HepG2 (cell line): ENCODE data around the gene PACRGL. TPM values are rescaled to one million over a fixed set of nuclear protein-coding genes. Genes with fewer than 3 reads are reported as not detected.

ENCODE experiments used
- ATAC-seq: fragments of 200-7000 bp; cut with Tn5 transposase; 3 replicates; pipeline ENCODE4 v1.9.1; 2020; ENCODE audit warnings: mild to moderate bottlenecking, moderate library complexity
- BruUV-seq: library from RNA; stranded (reverse); fragments of 400-500 nt; replicated peaks from 2 replicates; lab custom pipeline; 2021; lab: Mats Ljungman, UMichigan
- CTCF ChIA-PET: fragments of 300-600 bp; formaldehyde crosslinking; extraction: SDS; loops from one replicate; lab custom pipeline; 2021; ENCODE audit warnings: low total read pairs, inconsistent platforms, low intra/inter-chr PET ratio; lab: Yijun Ruan, JAX
- POLR2A ChIA-PET: fragments of 350-600 bp; sonication (Branson Sonifier 250); formaldehyde crosslinking; loops from one replicate; lab custom pipeline; 2020; ENCODE audit warnings: antibody characterized with exemption, inconsistent platforms; lab: Yijun Ruan, JAX
- DNase-seq: peaks from one replicate; pipeline ENCODE4 v3.0.0-alpha.2; 2015; ENCODE audit warnings: low spot score
- FAIRE-seq: peaks from 3 replicates; lab custom pipeline; 2011; peaks lifted over from hg19 to GRCh38; lab: Jason Lieb, UNC
- H2AFZ ChIP-seq: one replicate; pipeline ENCODE4 v1.6.1; 2011; ENCODE audit warnings: low read length, inconsistent platforms
- H3K27ac ChIP-seq: fragments of 300-600 bp; 3 replicates; pipeline ENCODE4 v1.8.0; 2011; ENCODE audit warnings: mixed run types, mild to moderate bottlenecking, mixed read lengths, low read length, inconsistent platforms; ENCODE audit not compliant: insufficient read depth; ENCODE audit errors: extremely low read length
- H3K27me3 ChIP-seq, 2 experiments: fragments of 200-600 bp in 1 of 2; 2 replicates in 1 of 2; 3 replicates in 1 of 2; pipeline versions ENCODE4 v1.6.0 to v1.8.0; 2011; ENCODE audit warnings: low read length in 2 of 2, mild to moderate bottlenecking in 2 of 2, moderate library complexity in 2 of 2, inconsistent platforms in 1 of 2; ENCODE audit not compliant: insufficient read depth in 2 of 2, control insufficient read depth in 1 of 2
- H3K36me3 ChIP-seq, 2 experiments: fragments of 200-600 bp in 1 of 2; replicated peaks in 1 of 2; 2 replicates in 1 of 2; 3 replicates in 1 of 2; pipeline versions ENCODE4 v1.5.1 to v1.8.0; 2011; ENCODE audit warnings: low read length in 2 of 2, inconsistent platforms in 1 of 2; ENCODE audit not compliant: insufficient read depth in 2 of 2, control insufficient read depth in 1 of 2
- H3K4me1 ChIP-seq: 2 replicates; pipeline ENCODE4 v1.5.1; 2012; ENCODE audit warnings: low read length, inconsistent platforms; ENCODE audit not compliant: insufficient read depth
- H3K4me2 ChIP-seq: 2 replicates; pipeline ENCODE4 v1.6.0; 2011; ENCODE audit warnings: low read depth, low read length, inconsistent platforms
- H3K4me3 ChIP-seq, 3 experiments: fragments of 200-600 bp in 1 of 3; sonication (generic), shearing (Covaris generic) in 1 of 3; replicated peaks in 1 of 3; 2 replicates each; pipeline ENCODE4 v1.5.1; 2011 to 2016; ENCODE audit warnings: low read length in 3 of 3, inconsistent platforms in 2 of 3, low read depth in 2 of 3, mild to moderate bottlenecking in 2 of 3, control low read depth in 1 of 3, mixed read lengths in 1 of 3; ENCODE audit not compliant: insufficient read depth in 1 of 3
- H3K79me2 ChIP-seq: one replicate; pipeline ENCODE4 v1.6.1; 2011; ENCODE audit warnings: low read length, inconsistent platforms; ENCODE audit not compliant: insufficient read depth
- H3K9ac ChIP-seq: 2 replicates; pipeline ENCODE4 v1.6.0; 2011; ENCODE audit warnings: mild to moderate bottlenecking, low read depth, low read length, inconsistent platforms; ENCODE audit not compliant: insufficient read depth
- H3K9me3 ChIP-seq: 2 replicates; pipeline ENCODE4 v1.5.1; 2012; ENCODE audit warnings: mild to moderate bottlenecking, low read length
- H4K20me1 ChIP-seq: 2 replicates; pipeline ENCODE4 v1.6.0; 2011; ENCODE audit warnings: inconsistent platforms, mild to moderate bottlenecking, low read length, moderate library complexity; ENCODE audit not compliant: insufficient read depth
- BCLAF1 ChIP-seq: fragments of 450-650 bp; IDR thresholded peaks from 2 replicates; pipeline ENCODE4 v1.6.1; 2017; ENCODE audit warnings: mild to moderate bottlenecking
- CEBPZ ChIP-seq: IDR thresholded peaks from 2 replicates; pipeline ENCODE4 v1.6.1; 2012; ENCODE audit warnings: low read length, improper control_type of control experiment
- RCOR2 ChIP-seq: IDR thresholded peaks from 2 replicates; pipeline ENCODE4 v1.6.1; 2016; ENCODE audit warnings: missing biosample characterization, missing genetic modification reagents
- SP1 ChIP-seq, 2 experiments: fragments of 450-650 bp in 1 of 2; sonication (generic) in 1 of 2; formaldehyde crosslinking in 1 of 2; IDR thresholded peaks; 2 replicates each; pipeline versions ENCODE4 v1.4.0 to v1.6.1; 2016 to 2020; ENCODE audit warnings: missing genetic modification reagents in 1 of 2
- THAP8 ChIP-seq: sonication (generic); formaldehyde crosslinking; IDR thresholded peaks from 2 replicates; pipeline ENCODE4 v1.5.1; 2020; ENCODE audit warnings: missing genetic modification reagents, mild to moderate bottlenecking, borderline replicate concordance
- ZNF318 ChIP-seq: sonication (generic); formaldehyde crosslinking; IDR thresholded peaks from 2 replicates; pipeline ENCODE4 v1.4.0; 2020; ENCODE audit warnings: mild to moderate bottlenecking, missing genetic modification reagents
- ZNF678 ChIP-seq: sonication (generic); formaldehyde crosslinking; IDR thresholded peaks from 2 replicates; pipeline ENCODE4 v1.4.0; 2020; ENCODE audit warnings: mild to moderate bottlenecking, missing genetic modification reagents
- ZNF720 ChIP-seq: sonication (generic); formaldehyde crosslinking; IDR thresholded peaks from 2 replicates; pipeline ENCODE4 v1.4.0; 2020; ENCODE audit warnings: missing genetic modification reagents
- WGBS: methylation state at CpG from one replicate; pipeline ENCODE4 v1.1.6; 2017; ENCODE audit warnings: low lambda C conversion rate; 5-methylcytosine and 5-hydroxymethylcytosine counted together
- in situ Hi-C: cut with HindIII; loops from 2 replicates; pipeline ENCODE4 v1.10.0; 2017; ENCODE audit warnings: low pct_unique_long_range_greater_than_20kb; ENCODE audit not compliant: extremely low pct_ligation_motif_present
- intact Hi-C: fragments of 100-400 bp; cut with micrococcal nuclease; formaldehyde crosslinking; loops from one replicate; pipeline ENCODE4 v1.10.0; 2022; ENCODE audit not compliant: unreplicated experiment
- polyA plus RNA-seq, 8 experiments: library from polyadenylated mRNA; depleted of rRNA in 3 of 8; stranded (reverse) in 7 of 8; unstranded in 1 of 8; fragments of >200 nt; fragmentation: Illumina TruSeq in 4 of 8; extraction: Trizol in 4 of 8; gene quantifications; 2 replicates each; pipeline versions ENCODE4 v1.2.1 to v1.2.3, GENCODE V29; 2011 to 2016; ENCODE audit warnings: low read depth in 4 of 8, missing spikeins in 1 of 8, mixed read lengths in 1 of 8; ENCODE audit not compliant: insufficient read depth in 1 of 8
- total RNA-seq, 5 experiments: library from RNA; depleted of rRNA; stranded (reverse); fragments of >200 nt; fragmentation: Illumina TruSeq; extraction: Trizol; gene quantifications; 2 replicates each; pipeline ENCODE4 v1.2.3, GENCODE V29; 2016; ENCODE audit warnings: low read depth in 1 of 5

PACRGL gene
- total and polyA plus RNA-seq, 2 of the 13 experiments (the other 11 are each of a cell fraction or from before 2014, with no cell fraction given): 5.8 to 15.1 TPM

GRCh38 chr4:20682853-20683252 is 17.4 kb upstream of the PACRGL start:
- FAIRE-seq (no peak), ATAC-seq (no peak), DNase-seq (no peak)
- WGBS: 8% methylated on average over 2 of the region's 3 CpGs
- Histone ChIP-seq H3K36me3 (no peaks in the 10 kb centered on the region), H3K4me3 (no peak overlapping the region), H3K27me3 (no peaks in the 10 kb centered on the region), H3K9ac (no peak overlapping the region), H2AFZ (no peak overlapping the region), H3K27ac (no peak overlapping the region), H3K9me3 (no peaks in the 10 kb centered on the region), H3K4me1 (no peaks in the 10 kb centered on the region), H3K4me2 (no peak overlapping the region), H4K20me1 (no peaks in the 10 kb centered on the region), H3K79me2 (no peaks in the 10 kb centered on the region)
- ChIA-PET CTCF (no interaction called here), POLR2A (no interaction called here)
- no TSS peak for BruUV-seq
- in situ Hi-C loops (loop anchor here (10.0 to 25.0 kb wide), 2 partner anchors 371 to 1998 kb away; no protein-coding TSS in a partner anchor), intact Hi-C loops (loop anchor here (10.0 kb wide), 1 partner anchor 138 kb away; no protein-coding TSS in a partner anchor)
- TF ChIP-seq CEBPZ (no peak), THAP8 (CRISPR knock-in tag) (no peak), ZNF678 (CRISPR knock-in tag) (no peak), ZNF318 (no peak), RCOR2 (CRISPR knock-in tag) (no peak), SP1 (IDR thresholded peaks at IDR 0.05) (no peak), SP1 (CRISPR knock-in tag; IDR thresholded peaks at IDR 0.05) (no peak), ZNF720 (CRISPR knock-in tag) (no peak), BCLAF1 (no peak)
